NCI-H1694 (cell line): Measurements from ENCODE around the gene RACGAP1.

Experiments
- DNase-seq: peaks from one replicate; lab custom pipeline; 2025; lab: John Stamatoyannopoulos, UW

RACGAP1 gene

GRCh38 chr12:50056639-50056976 lies 31.3 kb upstream of the RACGAP1 start:
- no peak for DNase-seq

- DNase-seq: peak; percentile 32
Observed at GRCh38 chr12:50055831-50056638, 30.7 kb upstream of the RACGAP1 start.

- DNase-seq: no peak
Observed at GRCh38 chr12:50053583-50053982, 28.3 kb upstream of the RACGAP1 start.

- peak; percentile 60 for DNase-seq
Observed at GRCh38 chr12:50052964-50053363, 27.7 kb upstream of the RACGAP1 start.

GRCh38 chr12:50052544-50052943 lies 27.2 kb upstream of the RACGAP1 start:
- no peak for DNase-seq

GRCh38 chr12:50051101-50051806 lies 26.0 kb upstream of the RACGAP1 start:
- DNase-seq: no peak

GRCh38 chr12:50050410-50051098 lies 25.3 kb upstream of the RACGAP1 start:
- DNase-seq: peak; percentile 70

- DNase-seq: no peak
Observed at GRCh38 chr12:50050119-50050385, 24.8 kb upstream of the RACGAP1 start.

GRCh38 chr12:50049254-50050118 lies 24.2 kb upstream of the RACGAP1 start:
- DNase-seq: no peak

- no peak for DNase-seq
Observed at GRCh38 chr12:50047693-50048250, 22.5 kb upstream of the RACGAP1 start.

GRCh38 chr12:50043854-50044253 lies 18.6 kb upstream of the RACGAP1 start:
- DNase-seq: no peak

- no peak for DNase-seq
Observed at GRCh38 chr12:50043308-50043707, 18.0 kb upstream of the RACGAP1 start.

GRCh38 chr12:50042693-50043092 lies 17.4 kb upstream of the RACGAP1 start:
- no peak for DNase-seq

GRCh38 chr12:50041962-50042361 lies 16.7 kb upstream of the RACGAP1 start:
- no peak for DNase-seq

- DNase-seq: no peak
Observed at GRCh38 chr12:50041062-50041860, 16.0 kb upstream of the RACGAP1 start.

- DNase-seq: no peak
Observed at GRCh38 chr12:50040657-50041056, 15.4 kb upstream of the RACGAP1 start.

- peak; percentile 77 for DNase-seq
Observed at GRCh38 chr12:50039151-50039835, 14.0 kb upstream of the RACGAP1 start.

- DNase-seq: no peak
Observed at GRCh38 chr12:50038336-50038735, 13.0 kb upstream of the RACGAP1 start.

- no peak for DNase-seq
Observed at GRCh38 chr12:50032854-50033581, 7.7 kb upstream of the RACGAP1 start.

GRCh38 chr12:50032515-50032853 lies 7.2 kb upstream of the RACGAP1 start:
- DNase-seq: no peak
